ENCODE measurements around the gene GDNF. TPM values are rescaled to one million over a fixed set of nuclear protein-coding genes. Genes with fewer than 3 reads are reported as not detected.

GDNF gene
- total and polyA plus RNA-seq, 2 experiments from 2014 or later = 0.13 to 0.17 TPM

GRCh38 chr5:37841203-37841602, 1.4 kb upstream of the GDNF start:
- Histone ChIP-seq H3K27me3 (ENCODE audit: insufficient read depth) (peaks cover 77% of the 10 kb centered on the region), H2AFZ (no peak overlapping the region), H3K4me3 (peak overlapping the region; percentile 65; the same call in 1 of the 2 replicates), H3F3A (replicated peaks; ENCODE audit: low read depth) (peaks cover 8% of the 10 kb centered on the region; the same call in 1 of the 2 replicates), H3K36me3 (ENCODE audit: insufficient read depth) (no peaks in the 10 kb centered on the region), H3K27ac (ENCODE audit: low read depth) (no peak overlapping the region), H3K4me2 (peak overlapping the region; percentile 90), H3K9me2 (ENCODE audit: insufficient read depth) (no peaks in the 10 kb centered on the region), H3K4me1 (ENCODE audit: insufficient read depth) (peaks cover 54% of the 10 kb centered on the region), H3K79me2 (replicated peaks; ENCODE audit: insufficient read depth) (no peaks in the 10 kb centered on the region), H4K20me1 (replicated peaks; ENCODE audit: insufficient read depth) (no peaks in the 10 kb centered on the region)
- DNase-seq (ENCODE audit: low spot score) (no peak), ATAC-seq (no peak)
- Mint-ChIP-seq H3K4me3 (no peak overlapping the region), H3K9me3 (no peaks in the 10 kb centered on the region; the same call in 2 of the 3 replicates), H3K4me1 (peaks cover 43% of the 10 kb centered on the region), H3K36me3 (ENCODE audit: low read depth) (no peaks in the 10 kb centered on the region), H3K27ac (no peak overlapping the region), H3K27me3 (ENCODE audit: insufficient read depth, low read depth, poor library complexity) (peaks cover 68% of the 10 kb centered on the region)
- TF ChIP-seq ZNF114 (CRISPR knock-in tag; IDR thresholded peaks at IDR 0.05) (no peak), EZH2phosphoT487 (IDR thresholded peaks at IDR 0.05; ENCODE audit: unreplicated experiment) (no peak), ZNF462 (CRISPR knock-in tag; IDR thresholded peaks at IDR 0.05) (no peak), ETS1 (IDR thresholded peaks at IDR 0.05) (no peak), REST (IDR thresholded peaks at IDR 0.05; ENCODE audit: unreplicated experiment) (no peak), ZNF331 (CRISPR knock-in tag; IDR thresholded peaks at IDR 0.05; ENCODE audit: low read depth) (no peak), STAT1 (IDR thresholded peaks at IDR 0.05; ENCODE audit: unreplicated experiment) (no peak), CTCF (conservative IDR thresholded peaks at IDR 0.05; ENCODE audit: low read depth in 2 of 2) (no peak), CREB1 (CRISPR knock-in tag; IDR thresholded peaks at IDR 0.05; ENCODE audit: low read depth) (no peak), EZH2 (IDR thresholded peaks at IDR 0.05; ENCODE audit: low read depth, unreplicated experiment) (no peak), JUNB (IDR thresholded peaks at IDR 0.05; ENCODE audit: unreplicated experiment) (no peak), NANOG (IDR thresholded peaks at IDR 0.05; ENCODE audit: borderline replicate concordance) (no peak)
